ENCODE results near the gene MERTK.

The MERTK gene

DNA sequence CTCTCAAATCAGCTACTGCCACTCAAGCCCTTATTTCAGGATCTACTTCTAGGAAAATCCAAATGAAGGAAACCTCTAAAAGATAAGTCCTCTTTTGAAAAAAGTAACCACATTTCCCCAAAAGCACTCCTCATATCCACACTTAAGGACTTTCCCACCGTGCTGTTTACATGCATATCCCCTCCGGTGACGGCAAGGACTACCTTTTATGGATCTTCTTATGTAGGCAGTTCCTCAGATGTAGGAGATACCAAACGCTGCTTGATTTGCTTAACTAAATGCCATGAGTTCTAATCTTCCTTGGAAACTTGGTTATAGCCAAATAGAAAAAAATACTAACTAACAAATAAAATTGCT is 149.8 kb downstream of the MERTK start:
- TF ChIP-seq TAF1 (IDR thresholded peaks at IDR 0.05; ENCODE audit: borderline replicate concordance, insufficient read depth, low read length) (no peak), FOXP2 (optimal IDR thresholded peaks at IDR 0.05; ENCODE audit: borderline replicate concordance, extremely low read depth, extremely low read length, insufficient read depth) (no peak), SIN3A (IDR thresholded peaks at IDR 0.05; ENCODE audit: borderline replicate concordance, insufficient read depth, low read length) (no peak), POLR2AphosphoS5 (IDR thresholded peaks at IDR 0.05; ENCODE audit: low read depth, low read length) (no peak)
- TF ChIP-seq, protein P1, sequence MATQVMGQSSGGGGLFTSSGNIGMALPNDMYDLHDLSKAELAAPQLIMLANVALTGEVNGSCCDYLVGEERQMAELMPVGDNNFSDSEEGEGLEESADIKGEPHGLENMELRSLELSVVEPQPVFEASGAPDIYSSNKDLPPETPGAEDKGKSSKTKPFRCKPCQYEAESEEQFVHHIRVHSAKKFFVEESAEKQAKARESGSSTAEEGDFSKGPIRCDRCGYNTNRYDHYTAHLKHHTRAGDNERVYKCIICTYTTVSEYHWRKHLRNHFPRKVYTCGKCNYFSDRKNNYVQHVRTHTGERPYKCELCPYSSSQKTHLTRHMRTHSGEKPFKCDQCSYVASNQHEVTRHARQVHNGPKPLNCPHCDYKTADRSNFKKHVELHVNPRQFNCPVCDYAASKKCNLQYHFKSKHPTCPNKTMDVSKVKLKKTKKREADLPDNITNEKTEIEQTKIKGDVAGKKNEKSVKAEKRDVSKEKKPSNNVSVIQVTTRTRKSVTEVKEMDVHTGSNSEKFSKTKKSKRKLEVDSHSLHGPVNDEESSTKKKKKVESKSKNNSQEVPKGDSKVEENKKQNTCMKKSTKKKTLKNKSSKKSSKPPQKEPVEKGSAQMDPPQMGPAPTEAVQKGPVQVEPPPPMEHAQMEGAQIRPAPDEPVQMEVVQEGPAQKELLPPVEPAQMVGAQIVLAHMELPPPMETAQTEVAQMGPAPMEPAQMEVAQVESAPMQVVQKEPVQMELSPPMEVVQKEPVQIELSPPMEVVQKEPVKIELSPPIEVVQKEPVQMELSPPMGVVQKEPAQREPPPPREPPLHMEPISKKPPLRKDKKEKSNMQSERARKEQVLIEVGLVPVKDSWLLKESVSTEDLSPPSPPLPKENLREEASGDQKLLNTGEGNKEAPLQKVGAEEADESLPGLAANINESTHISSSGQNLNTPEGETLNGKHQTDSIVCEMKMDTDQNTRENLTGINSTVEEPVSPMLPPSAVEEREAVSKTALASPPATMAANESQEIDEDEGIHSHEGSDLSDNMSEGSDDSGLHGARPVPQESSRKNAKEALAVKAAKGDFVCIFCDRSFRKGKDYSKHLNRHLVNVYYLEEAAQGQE (IDR thresholded peaks at IDR 0.05; ENCODE audit: insufficient read depth in 1 of 2, low read depth in 2 of 2, low read length in 2 of 2) = no peak

DNA sequence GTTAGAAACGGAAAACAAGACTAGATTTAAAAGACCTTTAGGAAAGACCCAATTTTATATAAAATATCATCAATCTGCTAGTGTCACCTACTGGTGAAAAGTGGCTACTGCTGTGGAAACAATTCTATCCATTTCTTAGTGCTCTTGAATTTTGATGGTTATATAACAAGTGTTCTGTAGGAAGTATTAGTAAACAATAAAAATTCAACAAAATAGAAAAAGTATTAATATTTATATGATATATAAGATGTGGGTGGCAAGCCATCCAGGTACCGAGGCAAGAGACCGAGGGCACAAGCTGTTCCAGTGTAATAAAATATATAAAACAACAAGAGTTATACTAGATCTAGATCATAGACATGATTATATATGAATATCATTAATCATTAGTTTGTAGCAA is 150.5 kb downstream of the MERTK start:
- TF ChIP-seq SIN3A (IDR thresholded peaks at IDR 0.05; ENCODE audit: borderline replicate concordance, insufficient read depth, low read length) (no peak), FOXP2 (optimal IDR thresholded peaks at IDR 0.05; ENCODE audit: borderline replicate concordance, extremely low read depth, extremely low read length, insufficient read depth) (no peak), TAF1 (IDR thresholded peaks at IDR 0.05; ENCODE audit: borderline replicate concordance, insufficient read depth, low read length) (no peak)
- TF ChIP-seq, protein P1 (IDR thresholded peaks at IDR 0.05; ENCODE audit: insufficient read depth in 1 of 2, low read depth in 2 of 2, low read length in 2 of 2) = no peak

DNA sequence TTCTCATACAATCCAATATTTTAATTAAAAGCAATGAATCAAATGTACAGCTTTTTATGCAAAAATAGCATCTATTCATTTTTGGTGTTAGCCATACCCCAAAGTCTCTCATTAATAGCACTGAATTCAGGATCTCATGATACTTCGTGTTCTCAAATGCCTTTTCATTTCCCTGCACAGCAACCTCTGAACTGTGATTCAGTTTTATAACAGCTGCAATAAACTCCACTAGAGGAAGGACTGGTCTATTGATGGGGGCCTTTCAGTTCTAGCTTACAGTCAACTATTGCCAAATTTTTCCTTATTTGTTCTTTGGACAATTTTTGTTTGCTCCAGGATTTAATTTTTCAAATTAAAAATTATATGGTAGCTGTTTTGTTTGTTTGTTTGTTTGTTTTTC is 151.9 kb downstream of the MERTK start:
- TF ChIP-seq FOXP2 (optimal IDR thresholded peaks at IDR 0.05; ENCODE audit: borderline replicate concordance, extremely low read depth, extremely low read length, insufficient read depth) = no peak
- TF ChIP-seq POLR2AphosphoS5 (IDR thresholded peaks at IDR 0.05; ENCODE audit: low read depth, low read length) = no peak
- TF ChIP-seq, protein P1 (IDR thresholded peaks at IDR 0.05; ENCODE audit: insufficient read depth in 1 of 2, low read depth in 2 of 2, low read length in 2 of 2) = no peak
- no peak for TF ChIP-seq TAF1 (IDR thresholded peaks at IDR 0.05; ENCODE audit: borderline replicate concordance, insufficient read depth, low read length)
- TF ChIP-seq SIN3A (IDR thresholded peaks at IDR 0.05; ENCODE audit: borderline replicate concordance, insufficient read depth, low read length) = no peak

DNA sequence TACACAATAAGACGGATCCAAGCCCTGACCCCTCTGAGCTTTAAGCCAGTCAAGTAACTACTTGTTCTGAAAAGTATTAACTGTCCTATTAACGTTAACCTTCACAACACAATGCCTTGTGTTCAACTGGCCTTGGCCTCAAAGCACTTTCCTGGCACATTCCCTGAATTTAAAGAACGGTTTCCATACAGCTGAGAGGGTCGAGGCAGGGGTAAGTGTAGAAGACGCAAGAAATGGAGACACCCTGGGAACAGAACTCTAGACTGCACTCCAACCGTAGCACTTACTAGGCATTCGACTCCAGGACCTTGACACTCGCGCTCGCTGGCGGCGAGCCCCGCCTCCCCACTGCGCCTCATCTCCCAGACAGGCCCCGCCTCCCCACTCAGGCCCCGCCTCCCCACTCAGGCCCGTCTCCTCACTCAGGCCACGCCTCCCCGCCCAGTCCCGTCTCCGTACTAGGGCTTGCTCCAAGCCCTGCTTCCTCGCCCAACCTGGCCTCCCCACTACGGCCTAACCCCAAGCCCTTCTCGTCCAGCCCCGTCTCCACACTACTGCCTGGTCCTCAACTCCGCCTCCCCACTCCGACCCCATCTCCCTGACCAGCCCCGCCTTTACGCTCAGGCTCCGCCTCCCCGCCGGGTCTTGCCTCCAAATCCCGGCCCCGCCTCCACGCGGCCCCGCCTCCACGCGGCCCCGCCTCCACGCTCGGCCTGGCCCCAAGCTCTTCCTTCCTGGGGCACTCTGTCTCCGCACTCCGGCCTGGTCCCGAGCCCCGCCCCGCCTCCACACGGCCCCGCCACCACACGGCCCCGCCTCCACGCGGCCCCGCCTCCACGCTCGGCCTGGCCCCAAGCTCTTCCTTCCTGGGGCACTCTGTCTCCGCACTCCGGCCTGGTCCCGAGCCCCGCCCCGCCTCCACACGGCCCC is 155.8 kb downstream of the MERTK start:
- no peak for TF ChIP-seq SIN3A (IDR thresholded peaks at IDR 0.05; ENCODE audit: borderline replicate concordance, insufficient read depth, low read length)
- TF ChIP-seq TAF1 (IDR thresholded peaks at IDR 0.05; ENCODE audit: borderline replicate concordance, insufficient read depth, low read length) = peak; percentile 9; the same call in 1 of the 2 replicates
- peak; percentile 0 for TF ChIP-seq FOXP2 (optimal IDR thresholded peaks at IDR 0.05; ENCODE audit: borderline replicate concordance, extremely low read depth, extremely low read length, insufficient read depth)
- TF ChIP-seq POLR2AphosphoS5 (IDR thresholded peaks at IDR 0.05; ENCODE audit: low read depth, low read length) = peak; percentile 21
- TF ChIP-seq, protein P1 (IDR thresholded peaks at IDR 0.05; ENCODE audit: insufficient read depth in 1 of 2, low read depth in 2 of 2, low read length in 2 of 2) = no peak

Measured in PFSK-1 (cell line).